ENCODE measurements around the gene CELF1. TPM values are rescaled to one million over a fixed set of nuclear protein-coding genes. Genes with fewer than 3 reads are reported as not detected.

CELF1 gene
- total and polyA plus RNA-seq, 9 of the 15 experiments (the other 6 are each of a cell fraction or from before 2014, with no cell fraction given), result 11.3 to 142 (median 77.4) TPM

- in situ Hi-C loops (cut with MboI) (no loop called here), intact Hi-C loops (cut with micrococcal nuclease) (no loop called here)
- Histone ChIP-seq H2AFZ (ENCODE audit: low read depth, low read length) (no peak overlapping the region), H3K36me3 (ENCODE audit: control insufficient read depth, insufficient read depth, low read length) (peaks cover 17% of the 10 kb centered on the region; the same call in 1 of the 3 replicates), H3K4me2 (ENCODE audit: insufficient read depth, low read length) (peak overlapping the region; percentile 45), H3K27me3 (ENCODE audit: control insufficient read depth in 2 of 2, insufficient read depth in 2 of 2, low read length in 2 of 2) (no peaks in the 10 kb centered on the region), H4K20me1 (replicated peaks; ENCODE audit: control insufficient read depth, insufficient read depth, low read length) (peaks cover 25% of the 10 kb centered on the region), H3K79me2 (ENCODE audit: control insufficient read depth, insufficient read depth, low read length) (peaks cover 96% of the 10 kb centered on the region), H3K9ac (ENCODE audit: insufficient read depth in 1 of 2, low read depth in 2 of 2, low read length in 2 of 2) (peak overlapping the region in 1 of 2 experiments; percentile 13; a peak in 2 of 4 replicates), H3K27ac (ENCODE audit: extremely low read depth, low read depth, low read length) (peak overlapping the region; percentile 73; the same call in 2 of the 3 replicates), H3K9me3 (replicated peaks; ENCODE audit: control insufficient read depth, insufficient read depth, low read depth, low read length) (no peaks in the 10 kb centered on the region), H3K9me1 (ENCODE audit: control insufficient read depth, insufficient read depth, low read length) (no peaks in the 10 kb centered on the region), H3K4me1 (replicated peaks in 1 of 2; ENCODE audit: control insufficient read depth in 2 of 2, insufficient read depth in 2 of 2, low read length in 2 of 2) (peaks cover 16 to 29% of the 10 kb centered on the region in 2 experiments; a peak in 4 of 5 replicates), H3K4me3 (no peak overlapping the region)
- DNase-seq (ENCODE audit: extremely low read depth in 1 of 4, low spot score in 3 of 4), result peak; percentile 42 to 77 (median 62)
- peak; percentile 75 for FAIRE-seq
- CTCF ChIA-PET (ENCODE audit: low intra/inter-chr PET ratio), result interaction anchor here (0.9 kb wide), 1 partner anchor 213 kb away, joined by 4 read pairs; no protein-coding TSS in a partner anchor
- BruUV-seq (replicated peaks), result no TSS peak
- WGBS (ENCODE audit: insufficient coverage, low coverage, missing lambda C conversion rate), result 12% methylated on average over 3 of the region's 3 CpGs
- ATAC-seq, result peak; percentile 84
- POLR2A ChIA-PET, result interaction anchor here (1.0 to 3.6 kb wide), 4 partner anchors 10 to 23 kb away, joined by 4 to 19 read pairs (median 5); no protein-coding TSS in a partner anchor
- TF ChIP-seq KAT2B (IDR thresholded peaks at IDR 0.05; ENCODE audit: low read depth, low read length), result no peak
- TF ChIP-seq RAD51 (IDR thresholded peaks at IDR 0.05; ENCODE audit: borderline replicate concordance, low read depth), result 0 out of 2 replicates have a peak, but pooled peaks have one; percentile 12
- no peak for TF ChIP-seq ZNF407 (IDR thresholded peaks at IDR 0.05; ENCODE audit: low read depth)
- TF ChIP-seq PCBP1 (IDR thresholded peaks at IDR 0.05; ENCODE audit: low read depth, low read length, poor library complexity, severe bottlenecking), result no peak
- no peak for TF ChIP-seq ZNF586 (CRISPR knock-in tag; conservative IDR thresholded peaks at IDR 0.05)
- 0 out of 4 replicates have a peak, but pooled peaks of 1 of the 2 experiments have one; percentile 8 for TF ChIP-seq RAD21 (CRISPR knock-in tag; conservative IDR thresholded peaks at IDR 0.05 in 1 of 2, IDR thresholded peaks at IDR 0.05 in 1 of 2)
- TF ChIP-seq NFXL1 (CRISPR knock-in tag; IDR thresholded peaks at IDR 0.05), result no peak
- TF ChIP-seq HNRNPUL1 (IDR thresholded peaks at IDR 0.05; ENCODE audit: low read length), result no peak
- 0 out of 2 replicates have a peak, but pooled peaks have one; percentile 10 for TF ChIP-seq TEAD4 (IDR thresholded peaks at IDR 0.05; ENCODE audit: low read length)
- TF ChIP-seq TEAD4 (CRISPR knock-in tag; IDR thresholded peaks at IDR 0.05; ENCODE audit: borderline replicate concordance), result no peak
- no peak for TF ChIP-seq CGGBP1 (CRISPR knock-in tag; IDR thresholded peaks at IDR 0.05)
Measured at GRCh38 chr11:47523490-47524225, 29.3 kb downstream of the CELF1 start.
